HuH-7.5 (cell line): ENCODE measurements around the gene CDH23.

ENCODE experiments used
- DNase-seq: peaks from one replicate; pipeline ENCODE4 v3.0.0; 2011; ENCODE audit warnings: low spot score

CDH23 gene

GRCh38 chr10:71440506-71441035 is 43.9 kb downstream of the CDH23 start:
- DNase-seq, result no peak

- DNase-seq, result no peak
Observed at GRCh38 chr10:71442000-71442399, 45.3 kb downstream of the CDH23 start.

GRCh38 chr10:71442859-71443570 is 46.3 kb downstream of the CDH23 start:
- no peak for DNase-seq

GRCh38 chr10:71443676-71444075 is 47.0 kb downstream of the CDH23 start:
- DNase-seq, result no peak

- DNase-seq, result no peak
Observed at GRCh38 chr10:71444284-71445054, 47.7 kb downstream of the CDH23 start.

GRCh38 chr10:71447676-71448075 is 51.0 kb downstream of the CDH23 start:
- DNase-seq, result no peak

- no peak for DNase-seq
Observed at GRCh38 chr10:71448146-71448545, 51.4 kb downstream of the CDH23 start.

- no peak for DNase-seq
Observed at GRCh38 chr10:71449026-71449425, 52.3 kb downstream of the CDH23 start.

- DNase-seq, result no peak
Observed at GRCh38 chr10:71451754-71452153, 55.0 kb downstream of the CDH23 start.

- no peak for DNase-seq
Observed at GRCh38 chr10:71453186-71453585, 56.5 kb downstream of the CDH23 start.

GRCh38 chr10:71454347-71454746 is 57.6 kb downstream of the CDH23 start:
- DNase-seq, result no peak

- DNase-seq, result no peak
Observed at GRCh38 chr10:71455035-71455434, 58.3 kb downstream of the CDH23 start.

GRCh38 chr10:71456631-71457030 is 59.9 kb downstream of the CDH23 start:
- DNase-seq, result no peak

GRCh38 chr10:71457908-71458307 is 61.2 kb downstream of the CDH23 start:
- DNase-seq, result no peak

- no peak for DNase-seq
Observed at GRCh38 chr10:71458387-71458786, 61.7 kb downstream of the CDH23 start.

- DNase-seq, result no peak
Observed at GRCh38 chr10:71459513-71459912, 62.8 kb downstream of the CDH23 start.

- no peak for DNase-seq
Observed at GRCh38 chr10:71460615-71461014, 63.9 kb downstream of the CDH23 start.

- no peak for DNase-seq
Observed at GRCh38 chr10:71461457-71461856, 64.7 kb downstream of the CDH23 start.

GRCh38 chr10:71462062-71462935 is 65.6 kb downstream of the CDH23 start:
- DNase-seq, result no peak

- no peak for DNase-seq
Observed at GRCh38 chr10:71463111-71463510, 66.4 kb downstream of the CDH23 start.

GRCh38 chr10:71465551-71466252 is 69.0 kb downstream of the CDH23 start:
- no peak for DNase-seq

GRCh38 chr10:71466330-71466729 is 69.6 kb downstream of the CDH23 start:
- DNase-seq, result no peak
